Measurements from ENCODE around the gene SH2B3.
"Not testable (repeated sequence)": the region's sequence is repeated elsewhere in the genome, so short reads cannot be mapped to it uniquely, and the experiment has no call there.

Gene SH2B3

DNA sequence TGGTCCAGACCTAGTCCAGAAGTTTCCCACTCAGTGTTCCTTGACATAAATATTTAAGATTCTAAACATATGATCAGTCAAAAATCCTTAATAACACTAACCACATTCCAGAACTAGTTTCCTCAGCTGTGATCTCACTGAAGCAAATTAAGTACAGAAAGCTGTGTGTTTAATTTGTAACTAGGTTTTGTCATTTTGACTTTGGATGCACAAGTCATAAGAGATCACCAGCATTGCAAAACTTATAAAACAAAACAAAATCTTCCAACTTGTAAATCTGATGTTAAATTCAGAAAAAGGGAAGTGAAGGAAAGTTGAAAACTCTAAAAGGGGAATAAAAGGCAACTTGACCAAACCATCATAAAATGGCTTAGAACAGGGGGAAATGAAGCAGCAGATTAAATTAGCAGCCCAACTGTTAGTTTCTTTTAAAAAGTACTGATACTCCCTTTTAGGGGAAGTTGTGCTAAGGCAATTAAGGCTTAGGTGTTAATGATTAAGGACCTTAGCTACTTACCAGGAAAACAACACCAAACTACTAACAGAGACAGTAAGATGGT, 56.6 kb downstream of the SH2B3 start:
- no peak for DNase-seq (ENCODE audit: low read depth)

DNA sequence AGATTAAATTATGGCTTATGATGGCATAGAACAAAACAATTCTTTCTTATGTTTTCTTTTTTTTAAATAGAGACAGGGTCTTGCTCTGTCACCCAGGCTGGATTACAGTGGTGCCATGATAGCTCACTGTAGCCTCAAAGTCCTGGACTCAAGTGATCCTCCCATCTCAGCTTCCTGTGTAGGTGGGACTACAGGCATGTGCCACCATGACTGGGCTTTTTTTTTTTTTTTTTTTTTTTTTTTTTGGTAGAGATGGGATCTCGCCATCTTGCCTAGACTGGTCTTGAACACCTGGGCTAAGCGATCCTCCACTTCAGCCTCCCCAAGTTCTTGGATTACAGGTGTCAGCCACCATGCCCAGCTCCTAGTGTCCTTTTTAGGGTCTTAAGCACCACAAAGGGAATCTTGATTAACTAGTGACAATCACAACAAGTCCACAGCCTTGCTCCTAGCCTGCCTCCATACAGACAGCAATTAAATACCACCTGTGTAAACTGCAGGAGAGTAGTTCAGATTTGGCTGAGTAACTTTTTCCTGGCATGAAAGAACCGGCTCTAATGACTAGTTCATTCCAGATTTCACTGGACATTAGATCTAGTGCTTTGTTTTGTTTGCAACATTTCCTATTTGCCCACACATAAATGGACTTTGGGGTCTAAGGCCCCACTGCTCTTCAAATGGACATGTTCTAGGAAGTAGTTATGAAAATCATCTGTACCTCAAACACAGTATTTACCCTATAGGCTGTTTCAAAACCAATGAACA, 61.6 kb downstream of the SH2B3 start:
- DNase-seq (ENCODE audit: low read depth) = no peak

DNA sequence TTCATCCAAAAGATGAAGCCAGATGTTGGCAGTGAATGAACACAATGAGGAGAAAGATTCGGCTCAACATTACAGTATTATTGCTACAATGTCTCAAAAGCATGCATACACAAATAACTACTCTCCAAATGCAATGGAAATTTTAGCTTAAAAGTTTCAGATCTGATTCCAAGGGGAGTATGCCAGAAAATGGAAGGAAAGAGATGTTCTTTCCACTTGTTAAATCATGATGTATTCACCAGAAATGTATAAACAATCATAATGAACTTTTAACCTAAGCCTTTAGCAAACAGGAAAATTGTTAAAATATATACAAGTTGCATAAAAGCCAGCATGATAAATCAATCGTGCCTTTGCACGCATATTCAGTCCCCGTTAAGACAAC, 62.1 kb downstream of the SH2B3 start:
- no peak for DNase-seq (ENCODE audit: low read depth)

DNA sequence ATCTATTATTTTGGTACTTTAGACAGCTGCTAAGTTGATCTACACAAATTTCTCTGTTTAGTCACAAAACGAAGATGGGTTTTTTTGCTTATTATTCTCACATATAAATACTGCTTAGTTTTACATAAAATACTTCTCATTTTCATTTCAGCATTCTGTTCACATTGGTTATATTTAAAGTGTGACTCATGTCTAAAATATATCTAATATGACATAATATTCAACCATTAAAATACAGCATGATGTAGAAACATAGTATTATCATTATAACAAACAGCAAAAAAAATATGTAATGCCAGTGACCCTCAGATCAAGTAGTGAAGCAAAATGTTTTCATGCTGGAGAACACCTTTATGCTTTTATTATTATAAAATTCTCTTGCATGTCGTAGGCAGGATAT, 63.7 kb downstream of the SH2B3 start:
- no peak for DNase-seq (ENCODE audit: low read depth)

DNA sequence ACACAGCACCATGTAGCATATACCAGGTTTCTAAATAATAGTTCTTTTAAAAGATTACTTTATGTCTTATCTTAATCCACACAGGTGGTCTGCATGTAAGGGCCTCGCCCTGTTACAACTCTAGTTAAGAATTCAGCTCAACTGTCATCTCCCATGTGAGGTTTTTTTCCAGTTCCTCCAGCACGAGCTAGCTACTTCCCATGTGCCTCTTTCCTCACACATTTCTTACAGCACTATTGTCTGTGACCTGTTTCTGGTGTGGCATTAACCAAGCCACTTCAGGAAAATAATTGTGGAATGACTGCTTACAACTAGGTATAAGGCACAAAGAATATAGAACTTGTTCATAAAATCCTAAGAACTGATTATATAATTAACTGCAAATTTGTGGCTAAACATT, 65.5 kb downstream of the SH2B3 start:
- no peak for DNase-seq (ENCODE audit: low read depth)

DNA sequence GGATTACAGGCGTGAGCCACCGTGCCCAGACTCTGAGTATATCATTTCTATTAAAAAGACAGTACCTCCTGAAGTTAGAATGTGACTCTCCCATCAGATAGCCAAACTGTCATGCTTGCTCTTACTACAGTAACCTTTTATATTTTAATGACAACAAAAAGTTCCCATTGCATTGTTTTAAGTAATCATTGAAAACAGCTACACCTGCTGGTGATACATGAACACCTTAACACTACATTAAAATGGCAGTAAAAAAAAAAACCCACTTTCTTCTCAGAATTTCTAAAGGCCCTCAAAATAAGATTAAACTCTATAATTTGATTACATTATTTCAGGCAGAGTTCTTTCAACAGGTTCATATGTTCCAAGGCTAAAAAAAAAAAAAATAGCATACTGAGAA, 76.7 kb downstream of the SH2B3 start:
- no peak for DNase-seq (ENCODE audit: low read depth)

DNA sequence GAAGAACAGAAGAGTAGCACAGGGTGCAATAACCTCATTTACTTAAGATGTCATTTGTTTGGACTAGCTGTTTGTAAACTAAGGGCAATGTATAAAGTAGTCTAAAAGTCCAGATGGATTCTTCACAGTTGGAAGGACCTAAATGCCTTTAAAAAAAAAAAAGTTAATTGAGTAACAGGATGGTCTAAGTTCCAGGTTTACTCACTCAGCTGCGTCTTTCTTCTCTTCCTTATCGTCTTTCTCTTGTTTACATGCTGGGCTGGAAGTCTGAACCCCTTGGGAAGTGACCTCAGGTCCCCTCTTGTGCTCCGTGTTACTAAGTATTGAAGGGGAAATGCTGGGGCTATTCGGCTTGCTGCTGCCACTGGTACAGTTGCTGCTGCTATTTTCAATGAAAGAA, 82.5 kb downstream of the SH2B3 start:
- DNase-seq (ENCODE audit: low read depth) = no peak

DNA sequence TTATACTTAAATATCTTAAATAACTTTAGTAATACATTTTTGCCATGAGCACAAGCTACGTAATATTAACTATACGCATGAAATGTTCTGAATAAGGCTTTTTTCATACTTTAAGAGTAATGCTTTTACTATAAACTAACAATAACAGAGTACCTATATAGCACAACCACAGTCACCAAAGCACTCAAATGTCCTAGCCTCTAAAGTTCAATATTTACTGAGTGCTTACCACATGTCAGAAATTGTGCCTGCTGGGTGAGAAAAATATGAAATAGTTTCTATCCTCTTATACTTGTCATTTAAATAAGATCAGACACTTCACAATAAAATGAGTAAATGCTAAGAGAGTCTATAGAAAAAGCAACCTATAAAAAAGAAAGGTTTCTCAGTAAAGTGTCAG, 83.1 kb downstream of the SH2B3 start:
- no peak for DNase-seq (ENCODE audit: low read depth)

DNA sequence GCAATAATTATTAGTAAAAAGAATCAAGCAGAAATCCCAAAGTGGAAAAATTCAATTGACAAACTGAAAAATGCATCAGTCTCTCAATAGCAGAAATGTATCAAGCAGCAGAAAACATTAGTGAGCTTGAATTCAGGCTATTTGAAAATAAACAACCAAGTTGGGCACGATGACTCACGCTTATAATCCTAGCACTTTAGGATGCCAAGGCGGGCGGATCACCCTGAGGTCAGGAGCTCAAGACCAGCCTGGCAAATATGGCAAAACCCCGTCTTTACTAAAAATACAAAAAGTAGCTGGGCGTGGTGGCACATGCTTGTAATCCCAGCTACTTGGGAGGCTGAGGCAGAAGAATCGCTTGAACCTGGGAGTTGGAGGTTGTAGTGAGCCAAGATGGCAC, 87.3 kb downstream of the SH2B3 start:
- DNase-seq (ENCODE audit: low read depth) = not testable (repeated sequence)

DNA sequence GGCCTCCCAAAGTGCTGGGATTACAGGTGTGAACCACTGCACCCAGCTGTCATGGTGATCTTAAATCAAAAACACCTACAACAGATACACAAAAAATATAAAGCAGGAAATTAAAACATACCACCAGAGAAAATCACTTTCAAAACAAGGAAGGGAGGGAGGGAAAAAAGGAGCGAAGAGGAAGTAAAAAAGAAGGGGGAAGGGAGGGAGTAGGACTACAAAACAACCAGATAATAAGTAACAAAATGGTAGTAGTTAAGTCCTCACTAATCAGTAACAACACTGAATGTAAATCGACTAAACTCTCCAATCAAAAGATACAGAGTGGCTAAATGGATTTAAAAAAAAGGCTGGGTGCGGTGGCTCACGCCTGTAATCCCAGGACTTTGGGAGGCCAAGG, 89.0 kb downstream of the SH2B3 start:
- DNase-seq (ENCODE audit: low read depth) = no peak

Measured in activated T-cell treated with anti-CD3 and anti-CD28 coated beads for 24 hours (primary cell).